Progenitor cell of endocrine pancreas (in vitro differentiated cells): ENCODE measurements around the gene GNG4. TPM values are rescaled to one million over a fixed set of nuclear protein-coding genes. Genes with fewer than 3 reads are reported as not detected.
"Not testable (repeated sequence)": the region's sequence is repeated elsewhere in the genome, so short reads cannot be mapped to it uniquely, and the experiment has no call there.

Source experiments
- DNase-seq: peaks from one replicate; pipeline ENCODE4 v3.0.0; 2021; ENCODE audit warnings: low spot score; ENCODE audit not compliant: unreplicated experiment
- H3K27ac Mint-ChIP-seq: 2 replicates; pipeline ENCODE4 v1.8.0; 2021; ENCODE audit warnings: mild to moderate bottlenecking, moderate library complexity, mixed read lengths
- H3K27me3 Mint-ChIP-seq: 2 replicates; pipeline ENCODE4 v1.8.0; 2021; ENCODE audit warnings: mixed read lengths
- H3K36me3 Mint-ChIP-seq: 2 replicates; pipeline ENCODE4 v1.8.0; 2022; ENCODE audit warnings: mixed read lengths; ENCODE audit not compliant: insufficient read depth
- H3K4me1 Mint-ChIP-seq: 2 replicates; pipeline ENCODE4 v1.8.0; 2021; ENCODE audit warnings: low read depth, mixed read lengths
- H3K4me3 Mint-ChIP-seq: 2 replicates; pipeline ENCODE4 v1.8.0; 2021; ENCODE audit warnings: low read depth, mild to moderate bottlenecking, moderate library complexity, mixed read lengths
- H3K9me3 Mint-ChIP-seq: 2 replicates; pipeline ENCODE4 v1.8.0; 2021; ENCODE audit warnings: low read depth, mixed read lengths
- CTCF ChIP-seq: fragments of 200-600 bp; sonication (generic); IDR thresholded peaks from one replicate; pipeline ENCODE4 v1.5.0; 2021; ENCODE audit warnings: antibody characterized with exemption, mild to moderate bottlenecking; ENCODE audit not compliant: unreplicated experiment
- total RNA-seq: library from RNA; stranded (reverse); gene quantifications from 2 replicates; pipeline ENCODE4 v1.2.1, GENCODE V29; 2021

GNG4 gene
- total RNA-seq, 1 donor from 2014 or later: 26.7 TPM

GRCh38 chr1:235582130-235582529 is 67.5 kb downstream of the GNG4 start:
- Mint-ChIP-seq H3K9me3 (peaks cover 4% of the 10 kb centered on the region), H3K27ac (no peak overlapping the region), H3K4me1 (no peaks in the 10 kb centered on the region), H3K36me3 (peaks cover 19% of the 10 kb centered on the region), H3K27me3 (no peaks in the 10 kb centered on the region), H3K4me3 (no peak overlapping the region)
- DNase-seq: no peak
- no peak for TF ChIP-seq CTCF

GRCh38 chr1:235579891-235580290 is 69.7 kb downstream of the GNG4 start:
- no peak for TF ChIP-seq CTCF
- Mint-ChIP-seq H3K4me1 (peaks cover 3% of the 10 kb centered on the region), H3K4me3 (no peak overlapping the region), H3K27ac (no peak overlapping the region), H3K27me3 (no peaks in the 10 kb centered on the region), H3K9me3 (peaks cover 4% of the 10 kb centered on the region), H3K36me3 (peaks cover 19% of the 10 kb centered on the region)
- no peak for DNase-seq

- Mint-ChIP-seq H3K4me3 (no peak overlapping the region), H3K27me3 (no peaks in the 10 kb centered on the region), H3K36me3 (peaks cover 8% of the 10 kb centered on the region), H3K9me3 (peaks cover 4% of the 10 kb centered on the region), H3K4me1 (peaks cover 3% of the 10 kb centered on the region), H3K27ac (no peak overlapping the region)
- DNase-seq: no peak
- no peak for TF ChIP-seq CTCF
Measured at GRCh38 chr1:235575597-235575996, 74.0 kb downstream of the GNG4 start.

GRCh38 chr1:235573880-235574279 is 75.7 kb downstream of the GNG4 start:
- no peak for DNase-seq
- Mint-ChIP-seq H3K27ac (no peak overlapping the region), H3K4me1 (peaks cover 3% of the 10 kb centered on the region), H3K27me3 (no peaks in the 10 kb centered on the region), H3K9me3 (no peaks in the 10 kb centered on the region), H3K4me3 (no peak overlapping the region), H3K36me3 (peaks cover 6% of the 10 kb centered on the region)
- TF ChIP-seq CTCF: no peak

- not testable (repeated sequence) for H3K36me3 Mint-ChIP-seq, H3K9me3 Mint-ChIP-seq, H3K27ac Mint-ChIP-seq, H3K27me3 Mint-ChIP-seq, DNase-seq, H3K4me1 Mint-ChIP-seq, H3K4me3 Mint-ChIP-seq
Measured at GRCh38 chr1:235572971-235573370, 76.6 kb downstream of the GNG4 start.

GRCh38 chr1:235571482-235571881 is 78.1 kb downstream of the GNG4 start:
- no peak for TF ChIP-seq CTCF
- Mint-ChIP-seq H3K27me3 (no peaks in the 10 kb centered on the region), H3K4me1 (peaks cover 3% of the 10 kb centered on the region), H3K36me3 (peaks cover 2% of the 10 kb centered on the region), H3K27ac (no peak overlapping the region), H3K4me3 (no peak overlapping the region), H3K9me3 (no peaks in the 10 kb centered on the region)
- no peak for DNase-seq
